HepG2 (cell line): ENCODE measurements around the gene DMKN. TPM values are rescaled to one million over a fixed set of nuclear protein-coding genes. Genes with fewer than 3 reads are reported as not detected.

Experiments used
- GTF2F1 ChIP-seq: fragments of 150-350 bp; IDR thresholded peaks from 2 replicates; pipeline ENCODE4 v1.6.1; 2014; ENCODE audit warnings: low read length
- HNF4A ChIP-seq: sonication (generic); formaldehyde crosslinking; IDR thresholded peaks from 2 replicates; pipeline ENCODE4 v1.4.0; 2020; ENCODE audit warnings: missing genetic modification reagents
- KLF11 ChIP-seq: IDR thresholded peaks from 2 replicates; pipeline ENCODE4 v1.6.1; 2016; ENCODE audit warnings: missing compliant biosample characterization
- NFE2L2 ChIP-seq: fragments of 150-350 bp; IDR thresholded peaks from 2 replicates; pipeline ENCODE4 v1.6.1; 2014; ENCODE audit warnings: low read length
- RORA ChIP-seq: sonication (generic); formaldehyde crosslinking; IDR thresholded peaks from 2 replicates; pipeline ENCODE4 v1.5.0; 2020; ENCODE audit warnings: mild to moderate bottlenecking, missing genetic modification reagents, moderate library complexity
- STAT5B ChIP-seq: sonication (generic); formaldehyde crosslinking; IDR thresholded peaks from 2 replicates; pipeline ENCODE4 v1.4.0; 2020; ENCODE audit warnings: missing genetic modification reagents
- TAF15 ChIP-seq: fragments of 200-400 bp; formaldehyde crosslinking; IDR thresholded peaks from one replicate; pipeline ENCODE4 v1.6.1; 2018; ENCODE audit warnings: mild to moderate bottlenecking, low read depth, low read length; ENCODE audit not compliant: poor library complexity, severe bottlenecking
- U2AF1 ChIP-seq: fragments of 200-400 bp; formaldehyde crosslinking; optimal IDR thresholded peaks from 2 replicates; pipeline ENCODE3; 2017; ENCODE audit warnings: mild to moderate bottlenecking, low read depth, low read length
- YEATS4 ChIP-seq: sonication (generic); formaldehyde crosslinking; IDR thresholded peaks from 2 replicates; pipeline ENCODE4 v1.4.0; 2020; ENCODE audit warnings: missing genetic modification reagents, borderline replicate concordance
- ZKSCAN1 ChIP-seq: fragments of 150-350 bp; IDR thresholded peaks from 2 replicates; pipeline ENCODE4 v1.6.1; 2014; ENCODE audit warnings: low read length
- polyA plus RNA-seq, 8 experiments: library from polyadenylated mRNA; depleted of rRNA in 3 of 8; stranded (reverse) in 7 of 8; unstranded in 1 of 8; fragments of >200 nt; fragmentation: Illumina TruSeq in 4 of 8; extraction: Trizol in 4 of 8; gene quantifications; 2 replicates each; pipeline versions ENCODE4 v1.2.1 to v1.2.3, GENCODE V29; 2011 to 2016; ENCODE audit warnings: low read depth in 4 of 8, missing spikeins in 1 of 8, mixed read lengths in 1 of 8; ENCODE audit not compliant: insufficient read depth in 1 of 8
- total RNA-seq, 5 experiments: library from RNA; depleted of rRNA; stranded (reverse); fragments of >200 nt; fragmentation: Illumina TruSeq; extraction: Trizol; gene quantifications; 2 replicates each; pipeline ENCODE4 v1.2.3, GENCODE V29; 2016; ENCODE audit warnings: low read depth in 1 of 5
- TF ChIP-seq, protein P1 (sequence below): sonication (generic); formaldehyde crosslinking; IDR thresholded peaks from 2 replicates; pipeline ENCODE4 v1.8.1; 2023; ENCODE audit warnings: mild to moderate bottlenecking, inconsistent platforms, moderate library complexity, missing genetic modification reagents, borderline replicate concordance
- TF ChIP-seq, protein P2 (sequence below): sonication (generic); formaldehyde crosslinking; IDR thresholded peaks from 2 replicates; pipeline ENCODE4 v1.4.0; 2020; ENCODE audit warnings: missing genetic modification reagents, borderline replicate concordance
- TF ChIP-seq, protein P3 (sequence below), 2 experiments: sonication (generic) in 1 of 2; formaldehyde crosslinking in 1 of 2; IDR thresholded peaks; 2 replicates each; pipeline versions ENCODE4 v1.6.1 to v1.9.0; 2014 to 2022; ENCODE audit warnings: antibody characterized with exemption in 1 of 2, borderline replicate concordance in 1 of 2, inconsistent platforms in 1 of 2, low read depth in 1 of 2, missing genetic modification reagents in 1 of 2
- TF ChIP-seq, protein P4 (sequence below): sonication (generic); formaldehyde crosslinking; IDR thresholded peaks from 2 replicates; pipeline ENCODE4 v1.5.1; 2020; ENCODE audit warnings: mild to moderate bottlenecking, missing genetic modification reagents, moderate library complexity
- TF ChIP-seq, protein P5 (sequence below): sonication (generic); formaldehyde crosslinking; IDR thresholded peaks from 2 replicates; pipeline ENCODE4 v1.9.0; 2021; ENCODE audit warnings: missing genetic modification reagents, borderline replicate concordance

The DMKN gene
- total and polyA plus RNA-seq, 2 of the 13 experiments (the other 11 are each of a cell fraction or from before 2014, with no cell fraction given) = 50.8 to 57.1 TPM

DNA sequence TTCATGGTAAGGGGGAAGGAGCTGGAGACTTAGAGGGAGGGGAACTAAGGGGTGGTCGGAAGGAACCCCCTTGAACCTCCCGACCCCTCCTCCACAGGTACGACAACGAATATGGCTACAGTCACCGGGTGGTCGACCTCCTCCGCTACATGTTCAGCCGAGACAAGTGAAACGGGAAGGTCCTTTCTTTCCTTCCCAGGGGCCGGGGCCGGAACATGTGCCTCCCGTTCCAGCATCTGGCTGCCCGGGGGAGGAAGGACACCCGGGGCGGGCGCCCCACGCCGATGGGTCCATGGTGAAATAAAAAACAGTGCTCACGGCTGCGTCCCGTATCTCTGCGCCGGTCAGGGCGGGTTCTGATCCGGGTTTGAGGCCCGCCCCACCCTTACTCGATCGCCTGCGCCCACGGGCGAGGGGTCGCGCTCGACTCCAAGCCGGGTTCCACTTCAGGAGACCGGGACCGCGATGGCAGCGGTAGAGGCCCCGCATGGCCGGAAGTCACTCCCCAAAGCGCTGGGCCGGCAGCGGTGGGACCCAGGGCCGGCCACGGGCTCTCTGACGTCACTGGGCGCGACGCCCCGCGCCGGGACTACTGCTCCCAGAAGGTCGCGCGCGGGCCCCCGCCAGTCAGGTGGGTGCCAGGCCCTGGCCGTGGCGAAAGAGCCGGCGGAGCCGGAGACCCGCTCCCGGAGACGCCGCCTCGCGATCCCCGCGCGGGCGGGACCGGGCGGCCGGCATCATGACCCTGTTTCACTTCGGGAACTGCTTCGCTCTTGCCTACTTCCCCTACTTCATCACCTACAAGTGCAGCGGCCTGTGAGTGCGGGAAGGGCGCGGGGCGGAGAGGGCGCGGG is 31.8 kb upstream of the DMKN start, which contains the start of gene TMEM147 (continued):
- TF ChIP-seq, protein P1, sequence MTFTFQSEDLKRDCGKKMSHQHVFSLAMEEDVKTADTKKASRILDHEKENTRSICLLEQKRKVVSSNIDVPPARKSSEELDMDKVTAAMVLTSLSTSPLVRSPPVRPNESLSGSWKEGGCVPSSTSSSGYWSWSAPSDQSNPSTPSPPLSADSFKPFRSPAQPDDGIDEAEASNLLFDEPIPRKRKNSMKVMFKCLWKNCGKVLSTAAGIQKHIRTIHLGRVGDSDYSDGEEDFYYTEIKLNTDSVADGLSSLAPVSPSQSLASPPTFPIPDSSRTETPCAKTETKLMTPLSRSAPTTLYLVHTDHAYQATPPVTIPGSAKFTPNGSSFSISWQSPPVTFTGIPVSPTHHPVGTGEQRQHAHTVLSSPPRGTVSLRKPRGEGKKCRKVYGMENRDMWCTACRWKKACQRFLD (CRISPR knock-in tag) = no peak
- TF ChIP-seq STAT5B (CRISPR knock-in tag) (no peak), RORA (CRISPR knock-in tag) (no peak), YEATS4 (CRISPR knock-in tag) (peak; percentile 86), TAF15 (peak; percentile 57), HNF4A (CRISPR knock-in tag) (no peak), U2AF1 (no peak), ZKSCAN1 (no peak), GTF2F1 (no peak), KLF11 (CRISPR knock-in tag) (no peak), NFE2L2 (no peak)
- TF ChIP-seq, protein P2, sequence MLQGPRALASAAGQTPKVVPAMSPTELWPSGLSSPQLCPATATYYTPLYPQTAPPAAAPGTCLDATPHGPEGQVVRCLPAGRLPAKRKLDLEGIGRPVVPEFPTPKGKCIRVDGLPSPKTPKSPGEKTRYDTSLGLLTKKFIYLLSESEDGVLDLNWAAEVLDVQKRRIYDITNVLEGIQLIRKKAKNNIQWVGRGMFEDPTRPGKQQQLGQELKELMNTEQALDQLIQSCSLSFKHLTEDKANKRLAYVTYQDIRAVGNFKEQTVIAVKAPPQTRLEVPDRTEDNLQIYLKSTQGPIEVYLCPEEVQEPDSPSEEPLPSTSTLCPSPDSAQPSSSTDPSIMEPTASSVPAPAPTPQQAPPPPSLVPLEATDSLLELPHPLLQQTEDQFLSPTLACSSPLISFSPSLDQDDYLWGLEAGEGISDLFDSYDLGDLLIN (CRISPR knock-in tag) = 0 out of 2 replicates have a peak, but pooled peaks have one; percentile 22
- TF ChIP-seq, protein P3, sequence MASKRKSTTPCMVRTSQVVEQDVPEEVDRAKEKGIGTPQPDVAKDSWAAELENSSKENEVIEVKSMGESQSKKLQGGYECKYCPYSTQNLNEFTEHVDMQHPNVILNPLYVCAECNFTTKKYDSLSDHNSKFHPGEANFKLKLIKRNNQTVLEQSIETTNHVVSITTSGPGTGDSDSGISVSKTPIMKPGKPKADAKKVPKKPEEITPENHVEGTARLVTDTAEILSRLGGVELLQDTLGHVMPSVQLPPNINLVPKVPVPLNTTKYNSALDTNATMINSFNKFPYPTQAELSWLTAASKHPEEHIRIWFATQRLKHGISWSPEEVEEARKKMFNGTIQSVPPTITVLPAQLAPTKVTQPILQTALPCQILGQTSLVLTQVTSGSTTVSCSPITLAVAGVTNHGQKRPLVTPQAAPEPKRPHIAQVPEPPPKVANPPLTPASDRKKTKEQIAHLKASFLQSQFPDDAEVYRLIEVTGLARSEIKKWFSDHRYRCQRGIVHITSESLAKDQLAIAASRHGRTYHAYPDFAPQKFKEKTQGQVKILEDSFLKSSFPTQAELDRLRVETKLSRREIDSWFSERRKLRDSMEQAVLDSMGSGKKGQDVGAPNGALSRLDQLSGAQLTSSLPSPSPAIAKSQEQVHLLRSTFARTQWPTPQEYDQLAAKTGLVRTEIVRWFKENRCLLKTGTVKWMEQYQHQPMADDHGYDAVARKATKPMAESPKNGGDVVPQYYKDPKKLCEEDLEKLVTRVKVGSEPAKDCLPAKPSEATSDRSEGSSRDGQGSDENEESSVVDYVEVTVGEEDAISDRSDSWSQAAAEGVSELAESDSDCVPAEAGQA (IDR thresholded peaks at IDR 0.05; ENCODE audit: low read depth) = peak; percentile 79
- TF ChIP-seq, protein P3 (CRISPR knock-in tag; IDR thresholded peaks at IDR 0.05; ENCODE audit: borderline replicate concordance) = no peak; the same call in 1 of the 2 replicates
- TF ChIP-seq, protein P4, sequence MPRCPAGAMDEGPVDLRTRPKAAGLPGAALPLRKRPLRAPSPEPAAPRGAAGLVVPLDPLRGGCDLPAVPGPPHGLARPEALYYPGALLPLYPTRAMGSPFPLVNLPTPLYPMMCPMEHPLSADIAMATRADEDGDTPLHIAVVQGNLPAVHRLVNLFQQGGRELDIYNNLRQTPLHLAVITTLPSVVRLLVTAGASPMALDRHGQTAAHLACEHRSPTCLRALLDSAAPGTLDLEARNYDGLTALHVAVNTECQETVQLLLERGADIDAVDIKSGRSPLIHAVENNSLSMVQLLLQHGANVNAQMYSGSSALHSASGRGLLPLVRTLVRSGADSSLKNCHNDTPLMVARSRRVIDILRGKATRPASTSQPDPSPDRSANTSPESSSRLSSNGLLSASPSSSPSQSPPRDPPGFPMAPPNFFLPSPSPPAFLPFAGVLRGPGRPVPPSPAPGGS (CRISPR knock-in tag) = peak; percentile 33; the same call in 1 of the 2 replicates
- TF ChIP-seq, protein P5, sequence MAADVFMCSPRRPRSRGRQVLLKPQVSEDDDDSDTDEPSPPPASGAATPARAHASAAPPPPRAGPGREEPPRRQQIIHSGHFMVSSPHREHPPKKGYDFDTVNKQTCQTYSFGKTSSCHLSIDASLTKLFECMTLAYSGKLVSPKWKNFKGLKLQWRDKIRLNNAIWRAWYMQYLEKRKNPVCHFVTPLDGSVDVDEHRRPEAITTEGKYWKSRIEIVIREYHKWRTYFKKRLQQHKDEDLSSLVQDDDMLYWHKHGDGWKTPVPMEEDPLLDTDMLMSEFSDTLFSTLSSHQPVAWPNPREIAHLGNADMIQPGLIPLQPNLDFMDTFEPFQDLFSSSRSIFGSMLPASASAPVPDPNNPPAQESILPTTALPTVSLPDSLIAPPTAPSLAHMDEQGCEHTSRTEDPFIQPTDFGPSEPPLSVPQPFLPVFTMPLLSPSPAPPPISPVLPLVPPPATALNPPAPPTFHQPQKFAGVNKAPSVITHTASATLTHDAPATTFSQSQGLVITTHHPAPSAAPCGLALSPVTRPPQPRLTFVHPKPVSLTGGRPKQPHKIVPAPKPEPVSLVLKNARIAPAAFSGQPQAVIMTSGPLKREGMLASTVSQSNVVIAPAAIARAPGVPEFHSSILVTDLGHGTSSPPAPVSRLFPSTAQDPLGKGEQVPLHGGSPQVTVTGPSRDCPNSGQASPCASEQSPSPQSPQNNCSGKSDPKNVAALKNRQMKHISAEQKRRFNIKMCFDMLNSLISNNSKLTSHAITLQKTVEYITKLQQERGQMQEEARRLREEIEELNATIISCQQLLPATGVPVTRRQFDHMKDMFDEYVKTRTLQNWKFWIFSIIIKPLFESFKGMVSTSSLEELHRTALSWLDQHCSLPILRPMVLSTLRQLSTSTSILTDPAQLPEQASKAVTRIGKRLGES (CRISPR knock-in tag) = peak; percentile 82; the same call in 1 of the 2 replicates
